GM12874 (cell line): ENCODE data around the gene ZBTB44.

ENCODE experiments used
- CTCF ChIP-seq: IDR thresholded peaks from 2 replicates; pipeline ENCODE4 v1.5.1; 2011; ENCODE audit warnings: low read depth, mild to moderate bottlenecking, control low read depth, low read length, moderate library complexity; ENCODE audit not compliant: insufficient read depth

The ZBTB44 gene

DNA sequence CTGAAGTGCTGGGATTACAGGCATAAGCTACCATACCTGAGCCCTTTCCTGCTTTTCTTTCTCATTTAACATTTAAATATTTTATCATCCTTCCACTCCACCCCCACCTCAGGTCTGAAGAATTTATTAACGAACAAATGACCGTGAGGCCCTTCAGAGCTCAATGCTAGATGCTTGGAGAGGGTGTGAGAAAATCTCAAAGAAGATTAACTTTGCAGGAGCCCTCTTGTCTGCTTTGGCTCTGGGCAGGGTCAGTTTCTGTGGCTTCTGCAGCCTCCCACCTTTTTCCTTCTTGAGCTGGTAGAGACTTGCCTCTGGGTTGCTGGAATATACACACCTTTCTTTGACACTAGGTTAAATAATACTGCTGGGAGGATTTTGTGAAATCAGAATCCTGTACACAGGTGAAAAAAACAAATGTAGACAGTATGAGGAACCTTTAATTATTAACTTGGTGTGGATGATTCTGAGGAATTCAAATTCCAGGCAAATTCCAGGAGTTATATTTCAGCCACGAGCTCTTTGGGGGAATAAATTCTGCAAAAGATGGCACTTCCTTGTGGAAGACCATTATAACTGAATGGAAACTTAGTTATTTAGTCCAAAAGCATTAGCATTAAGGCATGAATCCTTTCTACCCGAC is 3.4 kb upstream of the ZBTB44 start:
- no peak for TF ChIP-seq CTCF

GRCh38 chr11:130315354-130315970 is 745 bp upstream of the ZBTB44 start:
- TF ChIP-seq CTCF = peak; percentile 38; the same call in 1 of the 2 replicates

GRCh38 chr11:130314184-130314749 is 450 bp downstream of the ZBTB44 start:
- TF ChIP-seq CTCF = no peak

GRCh38 chr11:130313383-130314183 is 1.1 kb downstream of the ZBTB44 start:
- no peak for TF ChIP-seq CTCF

GRCh38 chr11:130312046-130312445 is 2.7 kb downstream of the ZBTB44 start:
- no peak for TF ChIP-seq CTCF

- no peak for TF ChIP-seq CTCF
These were observed 4.1 kb downstream of the ZBTB44 start for GRCh38 chr11:130310622-130311021.

GRCh38 chr11:130308886-130309285 is 5.8 kb downstream of the ZBTB44 start:
- no peak for TF ChIP-seq CTCF
